Mucosa of rectum (tissue), 2 donors: ENCODE results near the gene MAP2K7.
"Not testable (repeated sequence)": the region's sequence is repeated elsewhere in the genome, so short reads cannot be mapped to it uniquely, and the experiment has no call there.

Experiments used
- H3K27ac ChIP-seq, 2 donors: one replicate each; pipeline ENCODE4 v1.7.0; 2013; ENCODE audit warnings: inconsistent platforms in 2 of 2, low read depth in 2 of 2, low read length in 2 of 2
- H3K27me3 ChIP-seq, 2 donors: one replicate each; pipeline ENCODE4 v1.7.0; 2013; ENCODE audit warnings: low read length in 2 of 2; ENCODE audit not compliant: control insufficient read depth in 2 of 2, insufficient read depth in 2 of 2
- H3K36me3 ChIP-seq, 2 donors: one replicate each; pipeline ENCODE4 v1.7.0; 2013; ENCODE audit warnings: low read length in 2 of 2; ENCODE audit not compliant: control insufficient read depth in 2 of 2, insufficient read depth in 2 of 2
- H3K4me1 ChIP-seq, 2 donors: one replicate each; pipeline ENCODE4 v1.7.0; 2013; ENCODE audit warnings: low read length in 2 of 2, mild to moderate bottlenecking in 1 of 2; ENCODE audit not compliant: control insufficient read depth in 2 of 2, insufficient read depth in 2 of 2
- H3K4me3 ChIP-seq, 2 donors: one replicate each; pipeline ENCODE4 v1.7.0; 2013; ENCODE audit warnings: low read length in 2 of 2
- H3K9ac ChIP-seq, 2 donors: one replicate each; pipeline ENCODE4 v1.7.0; 2013; ENCODE audit warnings: low read length in 2 of 2, low read depth in 1 of 2, mild to moderate bottlenecking in 1 of 2
- H3K9me3 ChIP-seq, 2 donors: one replicate each; pipeline ENCODE4 v1.7.0; 2013; ENCODE audit warnings: low read length in 2 of 2; ENCODE audit not compliant: control insufficient read depth in 2 of 2
- donor health status: healthy.
- donor health status: Normal muscosa, but diverticular disease.

The MAP2K7 gene

GRCh38 chr19:7914598-7915045 lies 10.9 kb downstream of the MAP2K7 start, which contains the start of gene TGFBR3L:
Gene TGFBR3L (plus strand): TSS chr19:7914830.
- Histone ChIP-seq H3K27ac (no peak within 1 kb of the TSS), H3K4me1 (peaks cover 12 to 19% of the 10 kb centered on the region in 2 donors), H3K9me3 (no peaks in the 10 kb centered on the region), H3K36me3 (peaks cover 24 to 26% of the 10 kb centered on the region in 2 donors), H3K4me3 (no peak within 1 kb of the TSS), H3K9ac (no peak within 1 kb of the TSS), H3K27me3 (peaks cover 23 to 26% of the 10 kb centered on the region in 2 donors)

- Histone ChIP-seq H3K27ac (no peak overlapping the region), H3K9me3 (no peaks in the 10 kb centered on the region), H3K27me3 (peaks cover 23 to 26% of the 10 kb centered on the region in 2 donors), H3K4me1 (peaks cover 17 to 23% of the 10 kb centered on the region in 2 donors), H3K36me3 (peaks cover 18 to 20% of the 10 kb centered on the region in 2 donors), H3K4me3 (no peak overlapping the region), H3K9ac (no peak overlapping the region)
Observed at GRCh38 chr19:7915250-7916102, 11.8 kb downstream of the MAP2K7 start.

- peaks cover 13% of the 10 kb centered on the region in 2 donors for H3K36me3 ChIP-seq
- H3K9me3 ChIP-seq = no peaks in the 10 kb centered on the region
- peaks cover 23 to 25% of the 10 kb centered on the region in 2 donors for H3K4me1 ChIP-seq
- H3K27ac ChIP-seq = no peak overlapping the region
- peak overlapping the region in 1 of 2 donors; percentile 30 for H3K4me3 ChIP-seq
- peaks cover 23 to 26% of the 10 kb centered on the region in 2 donors for H3K27me3 ChIP-seq
- H3K9ac ChIP-seq = no peak overlapping the region
Observed at GRCh38 chr19:7916103-7916954, 12.7 kb downstream of the MAP2K7 start.

- H3K9ac ChIP-seq = no peak overlapping the region
- peaks cover 29 to 31% of the 10 kb centered on the region in 2 donors for H3K4me1 ChIP-seq
- H3K4me3 ChIP-seq = peak overlapping the region in 1 of 2 donors; percentile 38
Observed at GRCh38 chr19:7916955-7917266, 13.2 kb downstream of the MAP2K7 start.

GRCh38 chr19:7917267-7918061 lies 13.8 kb downstream of the MAP2K7 start:
- Histone ChIP-seq H3K36me3 (peaks cover 4 to 6% of the 10 kb centered on the region in 2 donors), H3K9me3 (no peaks in the 10 kb centered on the region), H3K27ac (peak overlapping the region in 1 of 2 donors; percentile 23), H3K4me3 (peak overlapping the region in 1 of 2 donors; percentile 38), H3K27me3 (peaks cover 23 to 26% of the 10 kb centered on the region in 2 donors), H3K4me1 (peaks cover 30 to 34% of the 10 kb centered on the region in 2 donors), H3K9ac (peak overlapping the region in 1 of 2 donors; percentile 25)

More at GRCh38 chr19:7916955-7917266, 13.2 kb downstream of the MAP2K7 start:
- Histone ChIP-seq H3K9me3 (no peaks in the 10 kb centered on the region), H3K27me3 (peaks cover 23 to 26% of the 10 kb centered on the region in 2 donors), H3K27ac (no peak overlapping the region), H3K36me3 (peaks cover 7 to 9% of the 10 kb centered on the region in 2 donors)

GRCh38 chr19:7918062-7918614 lies 14.5 kb downstream of the MAP2K7 start:
- not testable (repeated sequence) for H3K36me3 ChIP-seq, H3K9me3 ChIP-seq, H3K9ac ChIP-seq, H3K27ac ChIP-seq
- Histone ChIP-seq H3K27me3 (peaks cover 23 to 26% of the 10 kb centered on the region in 2 donors), H3K4me1 (peaks cover 30 to 34% of the 10 kb centered on the region in 2 donors), H3K4me3 (peak overlapping the region in 1 of 2 donors; percentile 38)

GRCh38 chr19:7918615-7919421 lies 15.1 kb downstream of the MAP2K7 start:
- peaks cover 23 to 26% of the 10 kb centered on the region in 2 donors for H3K27me3 ChIP-seq
- H3K9me3 ChIP-seq = no peaks in the 10 kb centered on the region
- H3K4me1 ChIP-seq = peaks cover 30 to 34% of the 10 kb centered on the region in 2 donors
- H3K4me3 ChIP-seq = peak overlapping the region; percentile 7 to 63
- no peak overlapping the region for H3K9ac ChIP-seq
- peaks cover 0 to 6% of the 10 kb centered on the region in 2 donors for H3K36me3 ChIP-seq
- no peak overlapping the region for H3K27ac ChIP-seq

GRCh38 chr19:7919610-7920518 lies 16.2 kb downstream of the MAP2K7 start, which contains the start of gene SNAPC2:
Gene SNAPC2 (plus strand): TSS chr19:7920338. CDS start chr19:7920367, 29 bp downstream.
- H3K4me1 ChIP-seq = peaks cover 30 to 34% of the 10 kb centered on the region in 2 donors
- peak within 1 kb of the TSS; percentile 93 to 96 for H3K27ac ChIP-seq

More at GRCh38 chr19:7919610-7920518, 16.2 kb downstream of the MAP2K7 start, which contains the start of gene SNAPC2:
- peaks cover 18 to 22% of the 10 kb centered on the region in 2 donors for H3K27me3 ChIP-seq
- peak within 1 kb of the TSS; percentile 69 to 83 for H3K9ac ChIP-seq
- H3K4me3 ChIP-seq = peak within 1 kb of the TSS; percentile 65 to 86
- no peaks in the 10 kb centered on the region for H3K9me3 ChIP-seq
- peaks cover 0 to 6% of the 10 kb centered on the region in 2 donors for H3K36me3 ChIP-seq
